ENCODE results near the gene FFAR1.
"Not testable (repeated sequence)": the region's sequence is repeated elsewhere in the genome, so short reads cannot be mapped to it uniquely, and the experiment has no call there.

FFAR1 gene

GRCh38 chr19:35358834-35359233 is 11.1 kb downstream of the FFAR1 start:
- in situ Hi-C loops (cut with HindIII; ENCODE audit: low sequenced_read_pairs): not testable (repeated sequence)

GRCh38 chr19:35359395-35359794 is 11.7 kb downstream of the FFAR1 start:
- in situ Hi-C loops (cut with HindIII; ENCODE audit: low sequenced_read_pairs): not testable (repeated sequence)

- in situ Hi-C loops (cut with HindIII; ENCODE audit: low sequenced_read_pairs): not testable (repeated sequence)
Observed at GRCh38 chr19:35360081-35360480, 12.4 kb downstream of the FFAR1 start.

- in situ Hi-C loops (cut with HindIII; ENCODE audit: low sequenced_read_pairs): no loop called here
Observed at GRCh38 chr19:35360880-35361420, 13.2 kb downstream of the FFAR1 start.

GRCh38 chr19:35362261-35363000 is 14.7 kb downstream of the FFAR1 start:
- in situ Hi-C loops (cut with HindIII; ENCODE audit: low sequenced_read_pairs): no loop called here

GRCh38 chr19:35363001-35363590 is 15.4 kb downstream of the FFAR1 start:
- in situ Hi-C loops (cut with HindIII; ENCODE audit: low sequenced_read_pairs): no loop called here

- in situ Hi-C loops (cut with HindIII; ENCODE audit: low sequenced_read_pairs): no loop called here
Observed at GRCh38 chr19:35363711-35364425, 16.2 kb downstream of the FFAR1 start.

- in situ Hi-C loops (cut with HindIII; ENCODE audit: low sequenced_read_pairs): no loop called here
Observed at GRCh38 chr19:35365303-35365702, 17.6 kb downstream of the FFAR1 start.

- in situ Hi-C loops (cut with HindIII; ENCODE audit: low sequenced_read_pairs): no loop called here
Observed at GRCh38 chr19:35368378-35368777, 20.7 kb downstream of the FFAR1 start.

GRCh38 chr19:35369522-35369921 is 21.8 kb downstream of the FFAR1 start:
- in situ Hi-C loops (cut with HindIII; ENCODE audit: low sequenced_read_pairs): no loop called here

GRCh38 chr19:35370722-35371121 is 23.0 kb downstream of the FFAR1 start, which contains the start of gene GPR42:
Gene GPR42 (plus strand): TSS chr19:35371068. CDS start chr19:35371360, 292 bp downstream.
- in situ Hi-C loops (cut with HindIII; ENCODE audit: low sequenced_read_pairs): no loop called here

- in situ Hi-C loops (cut with HindIII; ENCODE audit: low sequenced_read_pairs): no loop called here
Observed at GRCh38 chr19:35373492-35373891, 25.8 kb downstream of the FFAR1 start.

GRCh38 chr19:35374031-35374430 is 26.3 kb downstream of the FFAR1 start:
- in situ Hi-C loops (cut with HindIII; ENCODE audit: low sequenced_read_pairs): not testable (repeated sequence)

- in situ Hi-C loops (cut with HindIII; ENCODE audit: low sequenced_read_pairs): no loop called here
Observed at GRCh38 chr19:35375505-35376307, 28.0 kb downstream of the FFAR1 start.

- in situ Hi-C loops (cut with HindIII; ENCODE audit: low sequenced_read_pairs): no loop called here
Observed at GRCh38 chr19:35377656-35378055, 30.0 kb downstream of the FFAR1 start.

GRCh38 chr19:35378356-35378755 is 30.7 kb downstream of the FFAR1 start:
- in situ Hi-C loops (cut with HindIII; ENCODE audit: low sequenced_read_pairs): no loop called here

GRCh38 chr19:35379545-35379944 is 31.8 kb downstream of the FFAR1 start:
- in situ Hi-C loops (cut with HindIII; ENCODE audit: low sequenced_read_pairs): not testable (repeated sequence)

- in situ Hi-C loops (cut with HindIII; ENCODE audit: low sequenced_read_pairs): no loop called here
Observed at GRCh38 chr19:35379992-35380391, 32.3 kb downstream of the FFAR1 start.

GRCh38 chr19:35380450-35381124 is 32.9 kb downstream of the FFAR1 start:
- in situ Hi-C loops (cut with HindIII; ENCODE audit: low sequenced_read_pairs): no loop called here

- in situ Hi-C loops (cut with HindIII; ENCODE audit: low sequenced_read_pairs): no loop called here
Observed at GRCh38 chr19:35381318-35381717, 33.6 kb downstream of the FFAR1 start.
